ENCODE results near the gene NLGN1. TPM values are rescaled to one million over a fixed set of nuclear protein-coding genes. Genes with fewer than 3 reads are reported as not detected.
"Not testable (repeated sequence)": the region's sequence is repeated elsewhere in the genome, so short reads cannot be mapped to it uniquely, and the experiment has no call there.

The NLGN1 gene
- total RNA-seq, 1 experiment from 2014 or later: not detected

DNA sequence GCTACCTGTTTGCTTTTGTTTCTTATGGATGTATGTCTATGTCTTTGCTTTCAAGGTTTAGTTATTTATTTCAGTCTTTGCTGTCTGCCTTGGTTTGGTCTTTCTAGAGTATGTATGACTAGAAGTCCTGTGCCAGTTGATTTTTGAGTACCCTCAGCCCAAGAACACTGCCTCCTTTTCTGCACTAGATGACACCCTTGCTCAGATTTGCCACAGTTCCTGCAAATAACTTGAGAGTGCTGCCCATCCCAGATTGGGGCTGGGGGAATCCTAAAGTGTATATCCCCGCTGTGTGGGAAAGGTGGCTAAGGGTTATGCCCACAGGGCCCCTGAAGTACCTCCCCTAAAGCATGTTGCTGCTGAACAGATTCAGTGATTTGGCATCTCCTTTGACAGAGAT, 32.0 kb downstream of the NLGN1 start:
- DNase-seq (ENCODE audit: low read depth): no peak

DNA sequence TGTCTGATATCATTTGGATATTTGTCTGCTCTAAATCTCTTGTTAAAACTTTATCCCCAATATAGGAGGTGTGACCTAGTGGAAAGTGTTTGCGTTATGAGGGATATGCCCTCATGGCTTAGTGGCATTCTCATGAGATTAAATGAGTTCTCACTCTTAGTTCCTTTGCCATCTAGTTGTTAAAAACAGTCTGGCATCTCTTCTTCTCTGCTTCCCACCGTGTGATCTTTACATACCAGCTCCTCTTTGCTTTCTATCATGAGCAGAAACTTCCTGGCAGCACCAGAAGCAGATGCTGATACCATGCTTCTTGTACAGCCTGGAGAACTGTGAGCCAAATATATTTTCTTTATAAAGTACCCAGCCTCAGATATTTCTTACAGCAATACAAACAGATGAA, 33.0 kb downstream of the NLGN1 start:
- DNase-seq (ENCODE audit: low read depth): no peak

DNA sequence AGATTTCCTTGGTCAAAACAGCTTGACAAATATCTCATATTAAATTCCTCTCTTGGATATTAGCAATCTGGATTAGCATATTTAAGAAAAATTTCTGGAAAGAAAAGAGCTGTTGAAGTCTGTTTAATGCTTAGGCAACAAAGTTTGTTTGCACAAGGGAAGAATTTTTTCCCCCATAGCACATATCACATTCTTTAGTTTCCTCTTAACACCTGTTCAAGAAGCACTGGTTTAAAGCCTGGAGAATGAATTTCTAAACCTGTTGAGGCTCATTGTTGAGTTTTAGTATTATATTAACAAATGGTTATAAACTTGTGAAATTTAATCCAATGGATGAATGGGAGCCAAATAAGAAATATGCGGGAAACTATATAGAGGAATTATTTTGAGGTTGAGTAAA, 41.5 kb downstream of the NLGN1 start:
- no peak for DNase-seq (ENCODE audit: low read depth)

DNA sequence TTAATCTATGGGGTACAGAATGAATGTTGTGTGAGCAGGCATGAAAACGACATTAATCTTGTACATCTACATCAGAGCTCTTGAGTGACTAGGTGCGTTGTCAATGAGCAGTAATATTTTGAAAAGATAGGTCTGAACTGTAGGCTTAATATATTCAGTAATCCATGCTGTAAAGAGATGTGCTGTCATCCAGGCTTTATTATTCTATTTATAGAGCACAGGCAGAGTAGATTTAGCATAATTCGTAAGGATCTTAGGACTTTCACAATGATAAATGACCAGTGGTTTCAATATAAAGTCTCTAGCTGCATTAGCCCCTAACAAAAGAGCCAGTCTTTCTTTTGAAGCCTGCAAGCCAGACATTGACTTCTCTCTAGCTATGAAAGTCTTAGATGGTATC, 43.0 kb downstream of the NLGN1 start:
- DNase-seq (ENCODE audit: low read depth): no peak

DNA sequence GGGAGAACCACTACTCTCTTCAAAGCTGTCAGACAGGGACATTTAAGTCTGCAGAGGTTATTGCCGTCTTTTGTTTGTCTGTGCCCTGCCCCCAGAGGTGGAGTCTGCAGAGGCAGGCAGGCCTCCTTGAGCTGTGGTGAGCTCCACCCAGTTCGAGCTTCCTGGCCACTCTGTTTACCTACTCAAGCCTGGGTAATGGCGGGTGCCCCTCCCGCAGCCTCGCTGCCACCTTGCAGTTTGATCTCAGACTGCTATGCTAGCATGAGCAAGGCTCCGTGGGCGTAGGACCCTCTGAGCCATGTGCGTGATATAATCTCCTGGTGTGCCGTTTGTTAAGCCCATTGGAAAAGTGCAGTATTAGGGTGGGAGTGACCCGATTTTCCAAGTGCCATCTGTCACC, 54.0 kb downstream of the NLGN1 start:
- not testable (repeated sequence) for DNase-seq (ENCODE audit: low read depth)

DNA sequence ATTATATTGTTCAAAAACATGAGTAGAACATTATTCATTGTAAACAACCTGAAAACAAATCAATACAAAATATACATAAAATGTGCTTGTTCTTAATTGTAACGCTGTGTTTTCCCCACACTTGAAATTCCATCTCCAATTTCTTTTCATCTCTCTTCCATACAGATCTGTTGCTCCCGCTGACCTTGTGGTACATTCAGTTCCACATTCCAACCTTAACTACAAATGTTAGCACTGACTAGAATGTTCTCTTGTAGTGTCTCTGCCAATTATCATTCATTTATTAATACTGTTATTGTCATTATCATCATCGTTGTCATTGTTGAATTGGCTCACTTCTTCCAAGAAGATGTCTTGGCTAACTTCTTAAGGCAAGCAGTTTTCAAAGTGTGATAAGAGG, 65.7 kb downstream of the NLGN1 start:
- DNase-seq (ENCODE audit: low read depth): no peak

DNA sequence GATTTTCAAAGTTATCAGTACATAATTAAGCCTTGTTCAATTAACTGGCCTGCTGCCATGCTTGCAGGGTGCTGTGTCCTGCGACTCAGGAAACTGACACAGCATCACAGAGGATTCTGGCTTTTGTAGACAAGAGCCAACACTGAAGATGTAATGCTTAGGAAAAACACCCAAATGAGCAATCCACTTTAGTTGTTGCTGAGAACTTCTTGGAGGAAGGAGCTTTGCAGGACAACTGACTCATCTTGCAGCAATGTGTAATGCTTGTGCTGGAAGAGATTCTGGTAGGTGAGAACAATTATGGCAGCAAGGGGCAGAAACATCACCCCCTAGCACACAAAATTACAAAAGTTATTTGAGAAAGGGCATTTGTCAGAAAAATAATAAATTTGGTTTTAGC, 67.6 kb downstream of the NLGN1 start:
- no peak for DNase-seq (ENCODE audit: low read depth)

DNA sequence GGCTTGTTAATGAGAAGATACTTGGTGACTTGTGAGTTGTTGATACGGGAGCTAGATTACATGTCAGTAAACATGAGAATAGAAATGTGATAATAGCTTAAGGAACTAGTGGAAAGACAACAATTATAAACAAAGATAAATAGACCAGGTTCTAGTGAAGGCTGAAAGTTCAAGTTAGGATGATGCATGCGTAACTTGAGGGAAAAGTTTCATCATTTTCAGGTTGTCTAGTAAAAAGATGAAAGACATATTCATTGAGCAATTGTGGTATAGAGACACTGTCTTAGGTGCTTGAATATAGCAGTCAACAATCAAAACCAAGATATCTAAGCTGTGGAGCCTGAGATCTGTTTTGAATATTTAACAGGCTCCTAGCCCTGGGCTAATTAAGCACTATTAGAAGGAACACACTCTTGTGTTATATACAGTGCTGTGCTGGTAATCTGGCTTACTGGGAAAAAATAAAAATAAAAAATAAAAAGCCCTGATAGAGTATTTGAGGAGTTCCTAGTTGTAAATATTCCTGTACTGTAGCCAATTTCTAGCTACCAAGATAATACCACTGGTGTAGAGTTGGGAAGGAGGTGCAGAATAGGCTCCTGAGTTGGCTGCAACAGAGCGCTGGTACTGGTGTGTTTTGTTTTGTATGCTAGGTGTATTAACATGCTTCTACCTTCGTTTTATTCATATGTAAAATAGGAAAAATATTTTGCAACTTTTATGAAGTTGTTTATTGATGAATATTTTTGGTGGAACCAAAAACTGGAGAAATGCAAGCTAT, 68.5 kb downstream of the NLGN1 start:
- no peak for DNase-seq (ENCODE audit: low read depth)

DNA sequence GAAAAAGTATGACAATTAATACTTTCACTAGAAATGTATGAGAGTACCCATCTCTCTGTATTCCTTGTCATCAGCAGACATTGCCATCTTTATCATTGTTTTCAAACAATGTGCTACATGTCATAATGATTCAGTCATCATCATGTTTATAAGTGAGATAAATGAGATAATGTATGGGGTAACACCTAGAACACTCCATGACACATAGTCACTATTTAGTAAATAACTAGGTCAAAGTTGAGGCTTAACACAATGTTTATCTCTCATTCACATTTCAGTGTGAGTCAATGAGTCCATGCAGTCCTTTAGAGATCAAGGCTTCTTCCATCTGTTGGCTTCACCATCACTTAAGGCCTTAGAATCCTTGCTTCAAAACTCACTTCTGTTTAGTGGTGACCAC, 70.0 kb downstream of the NLGN1 start:
- DNase-seq (ENCODE audit: low read depth): no peak

DNA sequence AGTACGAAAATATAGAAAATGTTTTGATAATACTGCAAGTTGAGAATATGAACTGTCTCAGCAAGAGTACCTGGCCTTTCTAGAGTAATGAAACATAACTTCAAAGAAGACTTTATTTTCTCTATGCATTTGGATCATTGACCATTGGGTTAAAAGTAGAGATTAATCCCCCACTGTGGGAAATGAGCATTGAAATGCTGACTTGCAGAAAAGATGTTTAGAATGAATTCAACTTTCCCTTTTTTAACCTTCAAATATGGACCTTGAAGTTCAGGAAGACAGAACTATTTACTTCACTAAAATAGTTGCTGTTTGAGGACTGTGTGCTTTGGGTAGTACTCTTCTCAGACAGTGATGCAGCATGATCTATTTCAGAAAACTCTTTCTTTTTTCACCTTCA, 75.7 kb downstream of the NLGN1 start:
- DNase-seq (ENCODE audit: low read depth): no peak

DNA sequence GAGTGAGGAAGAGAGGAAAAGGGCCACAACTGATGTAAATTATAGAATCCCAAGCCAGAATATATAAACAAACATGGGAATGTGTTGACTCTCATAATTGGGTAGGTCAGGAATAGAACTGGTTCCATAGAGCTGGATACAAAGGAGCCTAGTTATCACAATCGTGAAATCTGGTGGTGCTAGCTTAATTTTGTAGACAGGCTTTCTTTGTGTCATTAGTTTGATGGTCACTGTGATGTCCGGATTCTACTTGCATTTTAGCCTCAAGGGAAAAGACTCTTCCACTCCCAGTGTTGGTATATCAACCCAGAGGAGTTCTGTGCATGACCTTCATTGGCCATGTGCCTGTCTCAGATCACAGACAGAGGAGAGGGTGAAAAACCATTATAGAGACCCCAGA, 81.8 kb downstream of the NLGN1 start:
- no peak for DNase-seq (ENCODE audit: low read depth)

DNA sequence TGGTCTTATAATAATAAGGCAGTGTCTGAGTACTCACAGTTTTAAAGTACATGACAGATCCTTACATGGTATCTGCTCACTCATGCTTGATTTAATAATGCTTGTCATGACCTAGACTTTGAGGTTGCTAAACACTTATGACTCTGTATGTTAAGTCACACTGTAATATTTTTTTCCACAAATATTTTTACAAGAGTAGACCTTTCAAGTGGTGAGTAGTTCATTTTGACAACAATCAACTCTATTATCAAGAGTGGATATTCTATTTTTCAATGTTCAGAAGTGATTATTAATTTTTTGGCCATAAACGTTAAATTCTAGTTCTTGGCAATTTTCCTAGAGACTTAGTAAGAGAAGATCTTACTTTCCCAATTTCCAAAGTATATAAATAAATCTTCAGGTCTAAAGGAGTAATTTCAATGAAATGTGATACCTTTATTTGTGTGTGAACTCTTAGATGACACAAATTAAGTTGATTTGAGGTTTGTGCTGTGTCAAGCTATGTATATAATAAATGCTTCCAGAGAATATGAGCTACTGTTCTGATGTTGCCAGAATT, 104.5 kb downstream of the NLGN1 start:
- no peak for DNase-seq (ENCODE audit: low read depth)

DNA sequence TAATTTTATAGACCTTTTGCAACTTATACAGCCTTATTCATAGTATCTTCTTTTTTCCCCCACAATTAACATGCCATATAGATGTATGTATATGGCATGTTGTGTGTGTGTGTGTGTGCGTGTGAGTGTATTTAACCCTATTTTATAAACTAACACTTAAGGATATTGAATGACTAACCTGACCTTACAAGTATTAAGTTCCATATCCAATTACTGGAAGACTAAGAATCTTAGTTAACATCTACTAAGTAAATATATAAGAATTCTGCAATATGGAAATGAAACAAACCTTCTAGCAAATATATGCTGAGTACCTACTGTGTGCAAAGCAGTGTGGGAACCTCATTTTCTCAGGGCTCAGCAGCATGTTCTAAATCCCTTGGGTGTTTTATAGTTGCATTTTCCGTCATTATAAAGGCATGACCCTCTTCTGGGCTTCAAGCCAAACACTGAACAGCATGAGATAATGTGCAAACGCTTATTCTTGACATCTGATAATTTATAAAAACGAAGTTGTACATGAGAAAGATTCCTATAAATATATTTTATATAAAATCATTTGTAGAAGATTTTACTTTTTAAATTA, 105.5 kb downstream of the NLGN1 start:
- DNase-seq (ENCODE audit: low read depth): peak; percentile 1

DNA sequence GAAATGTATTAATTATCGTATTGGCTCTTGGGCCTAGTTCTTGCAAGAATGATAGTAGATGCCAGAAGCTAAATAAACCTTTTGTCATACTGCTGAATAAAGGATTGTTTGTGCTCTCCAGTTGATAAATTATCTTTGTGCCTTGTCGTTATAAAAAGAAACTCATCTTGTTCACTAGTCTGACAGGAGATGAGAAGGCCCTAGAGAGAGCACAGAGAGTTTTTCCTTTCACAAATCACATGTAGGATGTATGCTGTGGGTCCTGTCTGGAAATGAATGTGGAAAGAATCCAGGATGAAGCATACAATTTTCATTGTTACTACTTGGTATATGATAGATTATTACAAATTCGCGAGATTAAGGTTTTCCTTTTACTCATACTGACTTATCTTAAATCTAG, 113.0 kb downstream of the NLGN1 start:
- no peak for DNase-seq (ENCODE audit: low read depth)

DNA sequence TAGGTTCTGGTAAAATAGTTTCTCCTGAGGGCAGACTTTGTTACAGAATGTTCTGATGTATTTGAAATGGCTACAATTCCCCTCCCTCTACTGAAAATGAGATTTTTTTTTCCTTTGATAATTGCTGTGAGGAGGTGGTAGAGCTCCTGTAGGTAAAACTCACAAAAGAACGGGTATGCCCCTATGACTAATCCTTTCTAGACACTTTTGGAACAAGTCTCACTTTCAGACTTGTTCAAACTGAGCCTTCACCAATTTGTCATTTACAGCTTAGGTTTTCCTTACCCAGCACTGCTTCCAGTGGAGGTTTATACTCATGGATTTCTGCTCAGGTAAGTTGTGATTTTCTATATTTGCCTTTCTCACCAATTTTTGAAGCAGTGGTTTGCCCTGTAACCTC, 115.6 kb downstream of the NLGN1 start:
- DNase-seq (ENCODE audit: low read depth): no peak

DNA sequence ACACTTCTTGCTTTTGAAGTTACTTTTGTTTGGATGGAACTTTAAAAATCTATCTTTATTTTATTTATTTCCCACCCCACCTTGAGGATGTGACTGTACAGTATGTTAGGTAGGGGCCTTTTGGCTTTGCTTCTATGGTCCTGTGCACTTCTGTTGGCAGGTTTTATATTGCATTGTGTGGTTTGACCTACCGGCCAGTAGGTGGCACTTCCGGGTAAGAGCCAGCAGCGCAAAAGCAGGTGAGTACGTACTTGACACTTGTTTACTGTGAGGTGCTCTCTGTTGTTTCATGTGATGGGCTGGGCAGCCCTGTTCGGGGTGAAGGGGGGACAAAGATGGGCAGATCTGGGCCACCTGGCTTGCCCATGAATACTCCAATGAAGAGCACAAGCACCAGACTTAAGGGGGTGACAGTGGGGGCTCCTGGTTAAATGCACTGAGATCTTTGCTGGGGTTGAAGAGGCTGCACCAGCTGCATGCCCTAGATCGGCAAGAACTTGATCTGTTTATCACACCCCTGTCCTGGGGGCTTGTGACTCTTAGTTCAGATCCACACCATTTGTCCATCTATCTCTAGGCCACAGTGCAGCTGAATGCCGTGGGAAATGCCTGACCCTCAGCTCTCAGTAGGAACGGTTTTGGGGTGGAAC, 131.6 kb downstream of the NLGN1 start:
- DNase-seq (ENCODE audit: low read depth): no peak

DNA sequence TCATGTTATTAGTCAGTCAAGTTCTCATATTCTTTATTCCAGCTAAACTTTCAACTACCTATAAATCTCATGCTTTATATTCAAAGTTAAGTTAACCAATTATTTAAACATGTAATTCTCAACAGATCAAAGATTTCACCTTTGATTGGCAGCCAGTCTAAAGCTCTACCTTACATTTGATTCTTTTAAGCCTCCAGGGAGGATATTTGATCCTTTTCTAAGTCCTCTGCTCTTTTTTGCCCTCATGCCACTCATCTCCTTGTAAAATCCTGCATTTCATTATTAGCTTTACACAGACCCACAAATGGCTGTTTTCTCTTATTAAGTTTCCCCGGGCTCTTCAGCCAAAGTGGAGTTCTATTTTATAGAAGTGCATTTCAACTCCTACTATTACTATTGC, 134.1 kb downstream of the NLGN1 start:
- DNase-seq (ENCODE audit: low read depth): no peak

DNA sequence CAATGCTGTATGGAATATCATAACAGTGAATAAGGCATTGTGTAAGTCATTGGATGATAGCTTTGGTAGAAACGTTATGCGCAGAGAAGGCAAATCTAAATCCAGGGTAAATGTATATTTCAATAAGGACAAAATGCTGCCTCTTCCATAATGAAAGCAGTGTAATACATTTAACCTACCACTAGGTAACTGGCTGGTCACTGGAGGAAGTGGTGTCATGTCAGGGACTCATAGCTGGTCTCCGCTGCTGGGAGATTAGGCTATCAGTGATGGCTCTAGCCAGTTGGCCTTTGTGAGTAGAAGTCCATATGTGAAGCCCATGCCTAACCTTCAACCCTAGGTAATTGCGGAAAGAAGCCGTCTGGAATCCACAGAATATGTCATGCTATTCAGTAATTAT, 140.9 kb downstream of the NLGN1 start:
- DNase-seq (ENCODE audit: low read depth): no peak

DNA sequence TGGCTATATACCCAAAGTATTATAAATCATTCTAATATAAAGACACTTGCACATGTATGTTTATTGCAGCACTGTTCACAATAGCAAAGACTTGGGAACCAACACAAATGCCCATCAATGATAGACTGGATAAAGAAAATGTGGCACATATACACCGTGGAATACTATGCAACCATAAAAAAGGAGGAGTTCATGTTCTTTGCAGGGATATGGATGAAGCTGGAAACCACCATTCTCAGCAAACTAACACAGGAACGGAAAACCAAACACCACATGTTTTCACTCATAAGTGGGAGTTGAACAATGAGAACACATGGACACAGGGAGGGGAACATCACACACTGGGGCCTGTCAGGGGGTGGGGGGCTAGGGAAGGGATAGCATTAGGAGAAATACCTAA, 148.0 kb downstream of the NLGN1 start:
- DNase-seq (ENCODE audit: low read depth): not testable (repeated sequence)

DNA sequence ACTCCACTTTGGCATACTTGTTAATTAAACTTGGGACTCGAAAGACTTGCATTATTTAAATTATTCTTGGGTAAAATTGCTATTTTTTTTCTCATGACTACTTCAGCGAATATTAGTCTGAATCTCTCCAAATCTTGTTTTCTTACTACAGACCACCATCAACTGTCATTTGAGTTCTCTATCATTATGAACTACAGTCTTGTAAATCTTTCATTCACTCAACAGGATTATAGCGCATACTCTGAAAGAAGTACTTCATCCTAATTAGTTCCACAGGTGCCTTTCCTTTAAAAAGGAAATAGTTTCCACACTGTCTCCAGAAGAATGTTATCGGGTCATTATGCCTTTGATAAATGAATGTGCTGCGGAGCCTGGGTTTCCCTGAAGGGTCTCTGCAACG, 149.5 kb downstream of the NLGN1 start:
- DNase-seq (ENCODE audit: low read depth): no peak

DNA sequence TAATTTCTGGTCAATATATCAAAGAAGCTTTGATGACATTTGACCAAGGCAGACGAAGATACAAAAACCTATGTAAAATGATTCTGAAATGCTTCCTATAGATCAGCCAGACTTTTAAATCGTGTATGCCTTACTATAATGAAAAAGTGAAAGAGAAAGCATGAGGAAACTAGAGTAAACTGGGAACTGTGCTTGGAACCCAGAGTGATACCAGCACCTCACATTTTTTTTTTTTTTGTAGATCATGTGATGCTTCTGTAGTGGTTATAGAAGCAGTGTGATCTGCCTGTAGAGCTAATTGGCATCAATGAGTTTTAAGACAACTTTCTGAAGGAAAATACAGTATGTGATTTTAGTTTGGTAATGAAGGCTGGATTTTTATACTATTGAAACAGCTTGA, 150.7 kb downstream of the NLGN1 start:
- no peak for DNase-seq (ENCODE audit: low read depth)

DNA sequence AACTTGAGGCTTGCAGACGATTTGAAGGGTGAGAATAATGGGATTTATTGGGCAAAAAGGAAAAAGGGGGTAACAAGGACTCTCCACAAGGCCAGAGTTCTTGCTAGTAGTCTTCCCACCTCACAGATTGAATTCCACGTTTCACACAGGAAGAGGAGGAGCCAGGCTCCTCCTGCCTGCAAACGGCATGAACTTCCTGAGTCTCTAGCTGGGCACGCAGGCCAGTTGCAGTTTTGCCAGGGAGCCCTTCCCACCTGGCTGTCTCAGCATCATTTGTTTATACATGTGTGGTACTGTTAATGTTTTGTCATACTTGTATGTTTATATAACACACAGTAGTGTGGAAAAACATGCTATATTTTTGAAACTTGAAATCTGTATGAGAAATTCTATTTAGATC, 155.0 kb downstream of the NLGN1 start:
- no peak for DNase-seq (ENCODE audit: low read depth)

Measured in LHCN-M2 (cell line).